GM19468 (cell line): ENCODE measurements around the gene MECP2.

Source experiments
- ATAC-seq: cut with Tn5 transposase; IDR thresholded peaks from one replicate; pipeline ENCODE4 v1.9.1; 2021; ENCODE audit warnings: mild to moderate bottlenecking, moderate library complexity, moderate number of reproducible peaks; ENCODE audit not compliant: unreplicated experiment; ENCODE audit errors: extremely low read depth

The MECP2 gene

GRCh38 chrX:154040307-154040756 is 57.2 kb downstream of the MECP2 start:
- no peak for ATAC-seq

- no peak for ATAC-seq
Observed at GRCh38 chrX:154039577-154039976, 57.9 kb downstream of the MECP2 start.

- no peak for ATAC-seq
Observed at GRCh38 chrX:154038656-154039055, 58.9 kb downstream of the MECP2 start.

GRCh38 chrX:154037754-154038153 is 59.8 kb downstream of the MECP2 start:
- no peak for ATAC-seq

- no peak for ATAC-seq
Observed at GRCh38 chrX:154036513-154036912, 61.0 kb downstream of the MECP2 start.

GRCh38 chrX:154033848-154034247 is 63.7 kb downstream of the MECP2 start:
- no peak for ATAC-seq

GRCh38 chrX:154032653-154033052 is 64.9 kb downstream of the MECP2 start:
- ATAC-seq = no peak

- no peak for ATAC-seq
Observed at GRCh38 chrX:154032160-154032559, 65.4 kb downstream of the MECP2 start.

- no peak for ATAC-seq
Observed at GRCh38 chrX:154030715-154031305, 66.7 kb downstream of the MECP2 start.

GRCh38 chrX:154030266-154030665 is 67.3 kb downstream of the MECP2 start:
- ATAC-seq = no peak

GRCh38 chrX:154029439-154029838 is 68.1 kb downstream of the MECP2 start:
- ATAC-seq = no peak

- ATAC-seq = no peak
Observed at GRCh38 chrX:154028502-154029184, 68.9 kb downstream of the MECP2 start.

GRCh38 chrX:154027986-154028385 is 69.5 kb downstream of the MECP2 start:
- ATAC-seq = no peak

- ATAC-seq = no peak
Observed at GRCh38 chrX:154027022-154027402, 70.5 kb downstream of the MECP2 start.

- ATAC-seq = no peak
Observed at GRCh38 chrX:154026136-154027021, 71.1 kb downstream of the MECP2 start.

GRCh38 chrX:154025230-154025629 is 72.3 kb downstream of the MECP2 start:
- no peak for ATAC-seq

- no peak for ATAC-seq
Observed at GRCh38 chrX:154024271-154024670, 73.2 kb downstream of the MECP2 start.

GRCh38 chrX:154023276-154024000 is 74.1 kb downstream of the MECP2 start:
- no peak for ATAC-seq

GRCh38 chrX:154022108-154022507 is 75.4 kb downstream of the MECP2 start:
- no peak for ATAC-seq

- ATAC-seq = no peak
Observed at GRCh38 chrX:154021131-154021611, 76.3 kb downstream of the MECP2 start.
